Embryonic facial prominence (tissue), 1 donor: Measurements from ENCODE around the gene MACROD1.

Experiments used
- DNase-seq: peaks from one replicate; pipeline ENCODE4 v3.0.0-alpha.2; 2016; ENCODE audit errors: extremely low spot score

The MACROD1 gene

GRCh38 chr11:64036087-64037026, 129.6 kb downstream of the MACROD1 start:
- DNase-seq = no peak

- DNase-seq = no peak
These were observed 130.3 kb downstream of the MACROD1 start, which contains the start of gene FLRT1 for GRCh38 chr11:64035576-64035975. FLRT1 (plus strand) TSS chr11:64035931; CDS start chr11:64116268, 80,337 bp downstream.

- DNase-seq = no peak
These were observed 130.8 kb downstream of the MACROD1 start for GRCh38 chr11:64035081-64035524.

GRCh38 chr11:64034411-64034811, 131.5 kb downstream of the MACROD1 start:
- DNase-seq = no peak

GRCh38 chr11:64032050-64032449, 133.9 kb downstream of the MACROD1 start:
- no peak for DNase-seq

- DNase-seq = no peak
These were observed 134.9 kb downstream of the MACROD1 start for GRCh38 chr11:64031001-64031400.

- DNase-seq = no peak
These were observed 136.1 kb downstream of the MACROD1 start for GRCh38 chr11:64029773-64030172.

GRCh38 chr11:64028398-64029115, 137.4 kb downstream of the MACROD1 start:
- no peak for DNase-seq

- DNase-seq = no peak
These were observed 138.1 kb downstream of the MACROD1 start for GRCh38 chr11:64027651-64028397.

GRCh38 chr11:64026575-64027205, 139.2 kb downstream of the MACROD1 start:
- no peak for DNase-seq

GRCh38 chr11:64025205-64025604, 140.7 kb downstream of the MACROD1 start:
- no peak for DNase-seq

GRCh38 chr11:64023712-64024710, 141.9 kb downstream of the MACROD1 start:
- no peak for DNase-seq

- DNase-seq = no peak
These were observed 143.7 kb downstream of the MACROD1 start for GRCh38 chr11:64022125-64022784.

- no peak for DNase-seq
These were observed 144.2 kb downstream of the MACROD1 start for GRCh38 chr11:64021757-64022093.

GRCh38 chr11:64020976-64021756, 144.7 kb downstream of the MACROD1 start:
- no peak for DNase-seq

- no peak for DNase-seq
These were observed 146.5 kb downstream of the MACROD1 start for GRCh38 chr11:64019106-64020037.

GRCh38 chr11:64018310-64018709, 147.6 kb downstream of the MACROD1 start:
- DNase-seq = no peak

- DNase-seq = no peak
These were observed 148.0 kb downstream of the MACROD1 start for GRCh38 chr11:64017945-64018224.
